ENCODE measurements around the gene TBC1D10A. TPM values are rescaled to one million over a fixed set of nuclear protein-coding genes. Genes with fewer than 3 reads are reported as not detected.

Gene TBC1D10A
- total RNA-seq, 1 experiment from 2014 or later = 8.4 TPM

DNA sequence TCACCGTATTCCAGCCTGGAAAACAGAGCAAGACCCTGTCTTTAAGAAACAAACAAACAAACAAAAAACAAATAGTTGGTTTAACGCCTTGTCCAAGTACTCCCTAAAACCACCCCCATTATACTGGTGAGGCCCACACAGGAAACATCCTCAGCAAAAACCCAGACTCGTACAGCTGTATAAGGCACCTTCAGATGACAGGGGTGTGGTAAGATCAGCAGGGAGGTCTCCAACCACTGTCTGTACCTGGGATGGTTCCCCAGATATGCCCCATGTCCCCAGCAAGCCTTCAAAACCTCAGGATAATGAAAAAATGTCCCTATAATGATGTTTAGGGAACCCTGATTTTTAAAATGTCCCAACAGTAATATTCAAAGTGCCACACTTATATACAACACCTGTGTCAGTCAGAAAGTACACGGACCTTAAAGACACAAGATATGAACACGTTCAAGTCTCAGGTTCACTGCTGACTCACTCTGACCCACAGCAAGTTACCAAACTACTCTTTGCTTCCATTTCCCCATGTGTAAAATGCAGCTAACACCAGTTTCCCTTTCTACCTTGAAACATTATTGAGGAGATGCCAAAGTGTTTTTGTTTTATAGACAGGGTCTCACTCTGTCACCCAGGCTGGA lies 20.6 kb upstream of the TBC1D10A start:
- no peak overlapping the region for H2BK15ac ChIP-seq (ENCODE audit: low read depth, low read length)
- H3K9me3 ChIP-seq (ENCODE audit: control insufficient read depth, low read depth, low read length) = no peaks in the 10 kb centered on the region
- H3K79me1 ChIP-seq (ENCODE audit: insufficient read depth, low read depth, low read length, poor library complexity, severe bottlenecking) = no peaks in the 10 kb centered on the region
- TF ChIP-seq, protein P1, sequence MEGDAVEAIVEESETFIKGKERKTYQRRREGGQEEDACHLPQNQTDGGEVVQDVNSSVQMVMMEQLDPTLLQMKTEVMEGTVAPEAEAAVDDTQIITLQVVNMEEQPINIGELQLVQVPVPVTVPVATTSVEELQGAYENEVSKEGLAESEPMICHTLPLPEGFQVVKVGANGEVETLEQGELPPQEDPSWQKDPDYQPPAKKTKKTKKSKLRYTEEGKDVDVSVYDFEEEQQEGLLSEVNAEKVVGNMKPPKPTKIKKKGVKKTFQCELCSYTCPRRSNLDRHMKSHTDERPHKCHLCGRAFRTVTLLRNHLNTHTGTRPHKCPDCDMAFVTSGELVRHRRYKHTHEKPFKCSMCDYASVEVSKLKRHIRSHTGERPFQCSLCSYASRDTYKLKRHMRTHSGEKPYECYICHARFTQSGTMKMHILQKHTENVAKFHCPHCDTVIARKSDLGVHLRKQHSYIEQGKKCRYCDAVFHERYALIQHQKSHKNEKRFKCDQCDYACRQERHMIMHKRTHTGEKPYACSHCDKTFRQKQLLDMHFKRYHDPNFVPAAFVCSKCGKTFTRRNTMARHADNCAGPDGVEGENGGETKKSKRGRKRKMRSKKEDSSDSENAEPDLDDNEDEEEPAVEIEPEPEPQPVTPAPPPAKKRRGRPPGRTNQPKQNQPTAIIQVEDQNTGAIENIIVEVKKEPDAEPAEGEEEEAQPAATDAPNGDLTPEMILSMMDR (conservative IDR thresholded peaks at IDR 0.05) = no peak
- no peak overlapping the region for H3K18ac ChIP-seq (ENCODE audit: insufficient read length, low read depth, low read length)
- no peak overlapping the region for H3K9ac ChIP-seq (ENCODE audit: extremely low read depth, insufficient read length, low read length)
- Mint-ChIP-seq H3K27ac (peak overlapping the region in 1 of 3 experiments; percentile 55; a peak in 2 of 7 replicates), H3K27me3 (ENCODE audit: low read depth) (no peaks in the 10 kb centered on the region), H3K36me3 (ENCODE audit: insufficient read depth in 1 of 3, low read depth in 3 of 3) (peaks cover 50 to 88% (median 87%) of the 10 kb centered on the region in 3 experiments), H3K9me3 (no peaks in the 10 kb centered on the region), H3K4me1 (no peaks in the 10 kb centered on the region), H3K4me3 (no peak overlapping the region; a peak in 1 of 5 replicates)
- H2BK12ac ChIP-seq (ENCODE audit: insufficient read length, low read depth, low read length) = no peak overlapping the region
- H4K91ac ChIP-seq (ENCODE audit: insufficient read length, low read depth, low read length) = no peak overlapping the region
- no peak overlapping the region for H3K14ac ChIP-seq (ENCODE audit: insufficient read depth, low read length)
- no peak overlapping the region for H2BK20ac ChIP-seq (ENCODE audit: low read depth, low read length, poor library complexity, severe bottlenecking)
- no peak overlapping the region for H4K8ac ChIP-seq (replicated peaks; ENCODE audit: insufficient read length, low read depth, low read length)
- H2AFZ ChIP-seq (ENCODE audit: low read length) = no peak overlapping the region
- no peak overlapping the region for H4K5ac ChIP-seq (ENCODE audit: insufficient read length, low read depth, low read length)
- no peak overlapping the region for H3K23ac ChIP-seq (ENCODE audit: insufficient read length, low read depth, low read length)
- no peak overlapping the region for H2BK120ac ChIP-seq (ENCODE audit: low read depth, low read length, poor library complexity, severe bottlenecking)
- no CpG with 5 or more reads among the region's 5 CpGs for WGBS (ENCODE audit: extremely low coverage, insufficient read length, low lambda C conversion rate)
- DNase-seq = no peak
- no peak overlapping the region for H3K56ac ChIP-seq (ENCODE audit: insufficient read length, low read depth, low read length)
- no peaks in the 10 kb centered on the region for H3K23me2 ChIP-seq (ENCODE audit: insufficient read length, low read depth, low read length, poor library complexity, severe bottlenecking)
- H3K4me1 ChIP-seq (ENCODE audit: insufficient read depth, low read length) = no peaks in the 10 kb centered on the region
- peaks cover 3% of the 10 kb centered on the region for H4K20me1 ChIP-seq (ENCODE audit: control insufficient read depth, insufficient read depth, insufficient read length)
- H3K27me3 ChIP-seq (ENCODE audit: insufficient read depth, low read length) = no peaks in the 10 kb centered on the region
- H3K4me2 ChIP-seq (ENCODE audit: insufficient read depth, insufficient read length, low read length) = no peak overlapping the region
- no peak overlapping the region for H3K27ac ChIP-seq (ENCODE audit: insufficient read length, low read depth, low read length)
- no peak overlapping the region for H3T11ph ChIP-seq (ENCODE audit: low read length)
- no peak overlapping the region for H3K4ac ChIP-seq (ENCODE audit: low read depth, low read length)
- no peak overlapping the region for H2BK5ac ChIP-seq (ENCODE audit: insufficient read length, low read length)
- peaks cover 7% of the 10 kb centered on the region; the same call in 1 of the 2 replicates for H3K79me2 ChIP-seq (ENCODE audit: insufficient read depth, low read length)
- H2AK5ac ChIP-seq (ENCODE audit: insufficient read length, low read length) = no peak overlapping the region

Data from H9 (cell line).